OCI-LY1 (cell line): ENCODE data around the gene BACH2.

ENCODE experiments used
- H2AFZ ChIP-seq: fragments of 200-600 bp; sonication (generic), shearing (Covaris generic); 2 replicates; pipeline ENCODE4 v1.6.0; 2014; ENCODE audit warnings: antibody characterized with exemption, mild to moderate bottlenecking, low read length
- H3F3A ChIP-seq: fragments of 200-600 bp; sonication (generic), shearing (Covaris generic); 2 replicates; pipeline ENCODE4 v1.6.0; 2014; ENCODE audit warnings: mild to moderate bottlenecking, antibody characterized with exemption, low read length, moderate library complexity; ENCODE audit not compliant: insufficient read depth
- H3K27ac ChIP-seq: fragments of 200-600 bp; sonication (generic); 2 replicates; pipeline ENCODE4 v1.5.1; 2014; ENCODE audit warnings: low read length, mixed run types, mild to moderate bottlenecking, low read depth; ENCODE audit not compliant: poor library complexity, severe bottlenecking
- H3K27me3 ChIP-seq: fragments of 200-600 bp; sonication (generic); 2 replicates; pipeline ENCODE4 v1.6.0; 2014; ENCODE audit warnings: antibody characterized with exemption, mild to moderate bottlenecking, low read length, moderate library complexity; ENCODE audit not compliant: insufficient read depth
- H3K36me3 ChIP-seq: fragments of 200-600 bp; sonication (generic); 2 replicates; pipeline ENCODE4 v1.6.1; 2014; ENCODE audit warnings: mild to moderate bottlenecking, antibody characterized with exemption, low read length, moderate library complexity, mixed read lengths; ENCODE audit not compliant: insufficient read depth
- H3K4me1 ChIP-seq: fragments of 200-600 bp; sonication (generic); 2 replicates; pipeline ENCODE4 v1.5.1; 2014; ENCODE audit warnings: mild to moderate bottlenecking, low read length, moderate library complexity; ENCODE audit not compliant: insufficient read depth, severe bottlenecking
- H3K4me2 ChIP-seq: fragments of 200-600 bp; sonication (generic), shearing (Covaris generic); 2 replicates; pipeline ENCODE4 v1.6.1; 2014; ENCODE audit warnings: low read length
- H3K4me3 ChIP-seq: fragments of 200-600 bp; sonication (generic); 2 replicates; pipeline ENCODE4 v1.5.1; 2014; ENCODE audit warnings: low read length, low read depth, mild to moderate bottlenecking, mixed read lengths; ENCODE audit not compliant: poor library complexity, severe bottlenecking
- H3K79me2 ChIP-seq: fragments of 200-600 bp; shearing (Covaris generic); 2 replicates; pipeline ENCODE4 v1.6.1; 2016; ENCODE audit warnings: mixed run types, low read length, mixed read lengths; ENCODE audit not compliant: insufficient read depth
- H3K9ac ChIP-seq: fragments of 200-600 bp; sonication (generic), shearing (Covaris generic); 2 replicates; pipeline ENCODE4 v1.6.1; 2014; ENCODE audit warnings: mild to moderate bottlenecking, low read length, mixed read lengths
- H3K9me2 ChIP-seq: fragments of 200-600 bp; sonication (generic), shearing (Covaris generic); 2 replicates; pipeline ENCODE4 v1.6.1; 2014; ENCODE audit warnings: low read depth, mild to moderate bottlenecking, low read length, mixed read lengths
- H3K9me3 ChIP-seq: fragments of 200-600 bp; shearing (Covaris generic); 2 replicates; pipeline ENCODE4 v1.6.1; 2014; ENCODE audit warnings: low read length, mixed read lengths
- H4K20me1 ChIP-seq: fragments of 200-600 bp; sonication (generic), shearing (Covaris generic); 2 replicates; pipeline ENCODE4 v1.6.0; 2016; ENCODE audit warnings: mild to moderate bottlenecking, low read length; ENCODE audit not compliant: insufficient read depth
- EZH2 ChIP-seq: fragments of 200-600 bp; sonication (generic), shearing (Covaris generic); IDR thresholded peaks from 2 replicates; pipeline ENCODE4 v1.8.0; 2017; ENCODE audit warnings: borderline replicate concordance, mixed run types, mild to moderate bottlenecking, antibody characterized with exemption, low read length, moderate library complexity, mixed read lengths
- TF ChIP-seq, protein P1 (sequence below): fragments of 200-600 bp; sonication (generic), shearing (Covaris generic); IDR thresholded peaks from 2 replicates; pipeline ENCODE4 v1.5.1; 2017; ENCODE audit warnings: mild to moderate bottlenecking, antibody characterized with exemption, low read length, moderate library complexity, mixed read lengths

Gene BACH2

DNA sequence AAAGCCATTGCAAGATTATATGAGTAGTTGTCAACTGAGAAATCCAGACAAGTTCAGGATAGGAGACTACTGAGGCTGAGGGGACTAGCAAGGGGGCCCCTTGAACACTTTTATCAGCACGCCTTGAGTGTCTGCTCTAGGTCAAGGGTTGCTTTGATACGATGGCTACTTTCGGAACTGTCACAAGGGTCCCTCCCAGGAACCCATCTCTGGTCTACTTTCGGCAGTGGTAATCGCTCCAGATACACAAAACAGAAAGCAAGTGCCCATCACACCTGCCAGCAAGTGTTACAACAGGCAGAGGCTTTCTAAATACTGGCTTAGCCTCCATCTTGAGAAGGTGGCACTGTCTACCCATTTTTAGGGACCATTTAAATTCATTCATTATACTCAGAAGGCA, 341.3 kb downstream of the BACH2 start:
- H3K4me1 ChIP-seq = no peaks in the 10 kb centered on the region
- no peak overlapping the region for H2AFZ ChIP-seq
- H4K20me1 ChIP-seq = no peaks in the 10 kb centered on the region
- no peak overlapping the region for H3K4me2 ChIP-seq
- no peak overlapping the region for H3K27ac ChIP-seq
- H3K9me2 ChIP-seq = no peaks in the 10 kb centered on the region
- H3K9me3 ChIP-seq = no peaks in the 10 kb centered on the region
- no peak for TF ChIP-seq EZH2
- TF ChIP-seq, protein P1, sequence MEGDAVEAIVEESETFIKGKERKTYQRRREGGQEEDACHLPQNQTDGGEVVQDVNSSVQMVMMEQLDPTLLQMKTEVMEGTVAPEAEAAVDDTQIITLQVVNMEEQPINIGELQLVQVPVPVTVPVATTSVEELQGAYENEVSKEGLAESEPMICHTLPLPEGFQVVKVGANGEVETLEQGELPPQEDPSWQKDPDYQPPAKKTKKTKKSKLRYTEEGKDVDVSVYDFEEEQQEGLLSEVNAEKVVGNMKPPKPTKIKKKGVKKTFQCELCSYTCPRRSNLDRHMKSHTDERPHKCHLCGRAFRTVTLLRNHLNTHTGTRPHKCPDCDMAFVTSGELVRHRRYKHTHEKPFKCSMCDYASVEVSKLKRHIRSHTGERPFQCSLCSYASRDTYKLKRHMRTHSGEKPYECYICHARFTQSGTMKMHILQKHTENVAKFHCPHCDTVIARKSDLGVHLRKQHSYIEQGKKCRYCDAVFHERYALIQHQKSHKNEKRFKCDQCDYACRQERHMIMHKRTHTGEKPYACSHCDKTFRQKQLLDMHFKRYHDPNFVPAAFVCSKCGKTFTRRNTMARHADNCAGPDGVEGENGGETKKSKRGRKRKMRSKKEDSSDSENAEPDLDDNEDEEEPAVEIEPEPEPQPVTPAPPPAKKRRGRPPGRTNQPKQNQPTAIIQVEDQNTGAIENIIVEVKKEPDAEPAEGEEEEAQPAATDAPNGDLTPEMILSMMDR = no peak
- H3K36me3 ChIP-seq = peaks cover 93% of the 10 kb centered on the region
- no peak overlapping the region for H3K9ac ChIP-seq
- H3F3A ChIP-seq = no peaks in the 10 kb centered on the region
- no peaks in the 10 kb centered on the region for H3K79me2 ChIP-seq
- no peak overlapping the region for H3K4me3 ChIP-seq
- H3K27me3 ChIP-seq = no peaks in the 10 kb centered on the region

DNA sequence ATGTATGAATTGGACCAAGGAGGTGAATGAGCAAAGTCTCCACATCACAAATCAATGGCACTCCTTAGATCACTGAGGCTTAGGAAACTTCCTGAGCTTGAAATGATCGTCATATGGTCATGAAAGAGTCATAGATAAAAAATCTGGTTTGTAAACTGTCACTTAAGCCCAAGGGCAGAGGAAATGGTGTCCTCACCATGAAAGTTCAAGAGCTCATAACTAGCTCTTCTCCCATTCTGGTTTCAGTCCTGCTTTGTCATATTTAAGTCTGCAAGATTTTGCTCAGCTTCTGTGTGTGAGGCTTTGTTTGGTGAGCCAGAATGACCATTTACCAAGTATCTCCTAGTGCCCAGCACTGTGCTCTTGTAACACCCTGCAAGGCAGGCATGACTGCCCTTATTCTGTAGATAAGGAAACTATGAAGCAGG, 341.9 kb downstream of the BACH2 start:
- Histone ChIP-seq H3K36me3 (peaks cover 93% of the 10 kb centered on the region), H3K79me2 (no peaks in the 10 kb centered on the region), H3K4me2 (no peak overlapping the region), H3K9ac (no peak overlapping the region), H3K4me1 (no peaks in the 10 kb centered on the region), H2AFZ (no peak overlapping the region), H3K9me3 (no peaks in the 10 kb centered on the region), H3K27me3 (no peaks in the 10 kb centered on the region), H3F3A (no peaks in the 10 kb centered on the region), H4K20me1 (no peaks in the 10 kb centered on the region), H3K27ac (no peak overlapping the region), H3K9me2 (no peaks in the 10 kb centered on the region), H3K4me3 (no peak overlapping the region)
- TF ChIP-seq EZH2 = no peak
- TF ChIP-seq, protein P1 = no peak

DNA sequence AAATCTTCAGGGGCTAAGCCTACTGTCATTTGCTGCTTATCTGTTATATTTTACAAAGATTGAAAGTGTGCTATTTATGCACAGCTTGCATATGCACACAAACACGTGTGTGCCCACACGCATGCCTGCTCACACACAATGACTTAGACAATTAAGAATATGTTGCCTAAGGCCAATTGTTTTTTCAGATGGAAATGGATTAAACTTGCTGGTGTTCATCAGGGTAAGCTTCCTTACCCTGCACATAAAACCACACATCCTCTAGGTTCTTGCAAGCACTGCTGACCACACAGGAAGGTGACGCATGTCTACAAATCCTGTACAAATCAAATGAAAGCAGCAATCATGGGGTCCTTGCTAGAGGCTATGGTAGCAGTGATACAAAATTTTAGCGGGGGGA, 344.0 kb downstream of the BACH2 start:
- Histone ChIP-seq H3K4me2 (no peak overlapping the region), H3K4me1 (no peaks in the 10 kb centered on the region), H3K27ac (no peak overlapping the region), H3K4me3 (no peak overlapping the region), H3K9me3 (no peaks in the 10 kb centered on the region), H3K36me3 (peaks cover 95% of the 10 kb centered on the region), H3K9ac (no peak overlapping the region), H3K9me2 (no peaks in the 10 kb centered on the region), H2AFZ (no peak overlapping the region), H4K20me1 (no peaks in the 10 kb centered on the region), H3K79me2 (no peaks in the 10 kb centered on the region), H3K27me3 (no peaks in the 10 kb centered on the region), H3F3A (no peaks in the 10 kb centered on the region)
- TF ChIP-seq, protein P1 = no peak
- no peak for TF ChIP-seq EZH2
